Globus pallidus (tissue), 1 donor: ENCODE data around the gene MDH2.
"Not testable (repeated sequence)": the region's sequence is repeated elsewhere in the genome, so short reads cannot be mapped to it uniquely, and the experiment has no call there.

Experiments used
- DNase-seq: peaks from one replicate; pipeline ENCODE4 v3.0.0-alpha.2; 2015; ENCODE audit warnings: low spot score

MDH2 gene

GRCh38 chr7:76114742-76115141 is 66.8 kb downstream of the MDH2 start:
- not testable (repeated sequence) for DNase-seq
